H4 (cell line): ENCODE results near the gene CYP21A2. TPM values are rescaled to one million over a fixed set of nuclear protein-coding genes. Genes with fewer than 3 reads are reported as not detected.
"Not testable (repeated sequence)": the region's sequence is repeated elsewhere in the genome, so short reads cannot be mapped to it uniquely, and the experiment has no call there.

ENCODE experiments used
- DNase-seq: peaks from one replicate; pipeline ENCODE4 v3.0.0-alpha.2; 2015; ENCODE audit warnings: low spot score
- total RNA-seq: library from RNA; depleted of rRNA; stranded (reverse); fragments of >200 nt; shearing (Covaris generic); gene quantifications from 2 replicates; pipeline ENCODE4 v1.2.3, GENCODE V29; 2014; rRNA removed

The CYP21A2 gene
- total RNA-seq = 0.48 TPM in 1 of 2 replicates, not detected in the other

- not testable (repeated sequence) for DNase-seq
Observed at GRCh38 chr6:32037598-32038524, at the start of gene CYP21A2. Gene CYP21A2, plus strand, starts transcription at chr6:32038415. Its CDS starts 8 bp downstream, at chr6:32038423.

DNA sequence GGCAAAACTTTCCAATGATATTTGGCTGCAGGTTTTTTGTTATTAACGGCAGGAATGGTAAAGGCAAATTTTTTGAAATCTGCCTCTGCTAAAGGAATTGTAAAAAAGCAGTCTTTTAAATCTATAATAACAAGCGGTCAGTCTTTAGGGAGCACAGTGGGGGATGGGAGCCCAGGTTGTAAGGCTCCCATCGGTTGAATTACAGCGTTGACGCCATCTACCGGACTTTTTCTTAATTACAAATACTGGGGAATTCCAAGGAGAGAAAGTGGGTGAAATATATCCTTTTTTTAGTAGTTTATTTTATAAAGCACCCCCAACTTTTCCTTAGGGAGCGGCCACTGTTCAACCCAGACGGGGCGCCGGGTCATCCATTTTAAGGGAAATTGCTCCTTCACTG lies 48.9 kb upstream of the CYP21A2 start:
- DNase-seq = not testable (repeated sequence)

- DNase-seq = not testable (repeated sequence)
Observed at GRCh38 chr6:31994421-31994820, 43.8 kb upstream of the CYP21A2 start.

DNA sequence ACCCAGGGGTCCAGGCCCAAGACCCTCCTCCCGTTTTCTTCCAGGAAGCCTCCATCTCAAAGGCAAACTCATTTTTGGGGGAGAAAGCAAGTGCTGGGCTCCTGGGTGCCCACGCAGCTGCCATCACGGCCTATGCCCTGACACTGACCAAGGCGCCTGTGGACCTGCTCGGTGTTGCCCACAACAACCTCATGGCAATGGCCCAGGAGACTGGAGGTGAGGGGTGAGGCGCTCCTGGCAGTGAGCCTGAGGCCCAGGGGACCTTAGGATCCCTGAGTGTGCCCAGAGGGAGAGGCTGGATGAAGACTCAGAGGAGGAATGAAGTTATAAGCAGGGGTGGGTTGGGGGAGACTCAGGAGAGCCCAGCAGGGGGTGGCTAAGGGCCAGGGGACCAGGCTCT lies 41.8 kb upstream of the CYP21A2 start:
- not testable (repeated sequence) for DNase-seq

DNA sequence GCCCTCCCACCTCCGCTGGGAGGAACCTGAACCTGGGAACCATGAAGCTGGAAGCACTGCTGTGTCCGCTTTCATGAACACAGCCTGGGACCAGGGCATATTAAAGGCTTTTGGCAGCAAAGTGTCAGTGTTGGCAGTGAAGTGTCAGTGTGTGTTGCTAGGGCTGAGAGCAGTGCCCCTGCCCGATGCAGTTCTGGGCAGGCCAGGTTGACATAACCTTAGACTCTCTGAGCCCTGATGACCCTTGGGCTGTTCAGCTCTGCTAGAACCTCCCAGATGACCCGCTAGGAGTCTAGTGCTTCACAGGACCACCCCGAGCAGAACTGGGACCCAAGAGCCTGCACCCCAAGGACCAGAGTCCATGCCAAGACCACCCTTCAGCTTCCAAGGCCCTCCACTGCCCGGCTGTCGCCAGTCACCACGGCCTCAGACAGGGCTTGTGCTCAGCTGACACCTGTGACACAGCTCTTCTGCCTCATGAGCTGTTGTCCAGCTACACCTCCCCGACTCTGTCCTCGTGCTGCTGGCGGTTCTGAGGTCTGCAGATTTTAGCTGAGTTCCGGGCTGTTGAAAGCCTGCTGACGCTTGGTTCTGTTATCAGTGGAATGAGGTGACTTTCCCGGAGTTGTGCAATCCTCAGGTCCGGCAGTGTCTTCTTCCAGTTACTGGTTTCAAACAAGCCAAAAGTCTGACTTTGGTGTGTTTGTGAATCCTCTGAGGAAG lies 35.5 kb upstream of the CYP21A2 start:
- DNase-seq = not testable (repeated sequence)

- not testable (repeated sequence) for DNase-seq
Observed at GRCh38 chr6:32003301-32003700, 34.9 kb upstream of the CYP21A2 start.

DNA sequence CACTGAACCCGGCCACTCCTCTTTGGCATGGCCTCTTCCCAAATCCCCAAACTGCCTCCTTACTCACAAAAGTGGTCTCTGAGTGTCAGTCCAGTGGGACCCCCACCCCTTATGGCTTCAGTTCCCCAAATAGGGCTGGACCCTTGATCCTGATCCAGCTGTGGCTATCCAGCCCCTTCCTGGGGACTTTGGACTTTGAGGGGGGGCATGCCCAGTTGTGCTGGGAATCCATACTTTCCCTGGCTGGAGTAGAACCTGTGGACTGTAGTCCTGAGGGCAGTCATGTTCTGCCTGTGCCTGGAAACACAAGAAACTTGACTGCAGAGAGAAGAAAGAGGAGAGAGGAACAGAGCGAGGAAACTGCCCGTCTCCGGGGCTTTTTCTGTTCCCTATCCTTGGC lies 33.8 kb upstream of the CYP21A2 start:
- DNase-seq = not testable (repeated sequence)

GRCh38 chr6:32004864-32005537 lies 33.2 kb upstream of the CYP21A2 start:
- DNase-seq = not testable (repeated sequence)

DNA sequence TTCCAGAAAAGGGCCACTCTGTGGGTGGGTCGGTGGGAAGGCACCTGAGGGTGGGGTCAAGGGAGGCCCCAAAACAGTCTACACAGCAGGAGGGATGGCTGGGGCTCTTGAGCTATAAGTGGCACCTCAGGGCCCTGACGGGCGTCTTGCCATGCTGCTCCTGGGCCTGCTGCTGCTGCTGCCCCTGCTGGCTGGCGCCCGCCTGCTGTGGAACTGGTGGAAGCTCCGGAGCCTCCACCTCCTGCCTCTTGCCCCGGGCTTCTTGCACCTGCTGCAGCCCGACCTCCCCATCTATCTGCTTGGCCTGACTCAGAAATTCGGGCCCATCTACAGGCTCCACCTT lies 32.7 kb upstream of the CYP21A2 start:
- not testable (repeated sequence) for DNase-seq

DNA sequence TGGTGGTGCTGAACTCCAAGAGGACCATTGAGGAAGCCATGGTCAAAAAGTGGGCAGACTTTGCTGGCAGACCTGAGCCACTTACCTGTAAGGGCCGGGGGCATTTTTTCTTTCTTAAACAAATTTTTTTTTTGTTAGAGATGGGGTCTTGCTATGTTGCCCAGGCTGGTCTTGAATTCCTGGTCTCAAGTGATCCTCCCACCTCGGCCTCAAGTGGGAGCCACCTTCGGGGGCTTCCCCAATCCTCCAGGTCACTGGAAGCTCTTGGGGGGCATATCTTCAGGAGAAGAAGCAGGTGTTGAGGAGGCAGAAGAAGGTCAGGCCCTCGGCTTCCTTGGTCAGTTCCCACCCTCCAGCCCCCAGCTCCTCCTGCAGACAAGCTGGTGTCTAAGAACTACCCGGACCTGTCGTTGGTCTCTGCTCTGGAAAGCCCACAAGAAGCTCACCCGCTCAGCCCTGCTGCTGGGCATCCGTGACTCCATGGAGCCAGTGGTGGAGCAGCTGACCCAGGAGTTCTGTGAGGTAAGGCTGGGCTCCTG lies 32.2 kb upstream of the CYP21A2 start:
- not testable (repeated sequence) for DNase-seq

- not testable (repeated sequence) for DNase-seq
Observed at GRCh38 chr6:32007086-32007485, 31.1 kb upstream of the CYP21A2 start.

- not testable (repeated sequence) for DNase-seq
Observed at GRCh38 chr6:32008037-32008436, 30.2 kb upstream of the CYP21A2 start.

- DNase-seq = not testable (repeated sequence)
Observed at GRCh38 chr6:32008616-32009015, 29.6 kb upstream of the CYP21A2 start.

GRCh38 chr6:32009537-32009936 lies 28.7 kb upstream of the CYP21A2 start:
- not testable (repeated sequence) for DNase-seq

DNA sequence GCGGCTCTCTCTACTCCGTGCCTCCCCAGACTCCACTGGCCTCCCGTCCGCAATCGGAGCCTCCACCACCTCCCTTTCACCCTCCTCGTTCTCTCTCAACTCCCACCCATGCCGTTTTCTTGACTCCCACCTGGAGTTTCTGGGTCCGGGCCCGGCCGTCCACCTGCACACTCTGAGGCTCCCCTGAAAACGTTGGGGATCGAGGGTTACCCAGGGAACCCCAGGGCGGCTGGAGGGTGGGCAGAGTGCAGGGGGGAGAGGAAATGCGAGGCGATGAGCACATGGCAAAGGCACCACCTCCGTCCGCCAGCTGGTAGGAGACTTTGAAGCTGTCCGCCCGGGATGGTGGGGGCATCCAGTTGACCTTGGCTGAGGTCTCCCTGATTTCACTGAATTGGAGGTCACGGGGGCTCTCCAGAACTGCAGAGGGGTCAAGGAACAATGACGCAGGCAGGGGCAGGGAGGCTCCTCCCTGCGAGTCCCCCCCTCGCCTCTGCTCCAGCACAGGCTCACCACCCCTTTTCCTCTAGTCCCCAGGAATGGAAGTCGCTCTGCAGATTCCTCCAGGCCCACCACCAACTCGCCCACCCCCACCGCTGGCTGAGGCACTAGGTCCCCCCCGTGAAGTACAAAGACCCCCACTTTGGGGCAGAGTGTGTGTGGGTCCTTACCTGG lies 27.2 kb upstream of the CYP21A2 start:
- DNase-seq = not testable (repeated sequence)

DNA sequence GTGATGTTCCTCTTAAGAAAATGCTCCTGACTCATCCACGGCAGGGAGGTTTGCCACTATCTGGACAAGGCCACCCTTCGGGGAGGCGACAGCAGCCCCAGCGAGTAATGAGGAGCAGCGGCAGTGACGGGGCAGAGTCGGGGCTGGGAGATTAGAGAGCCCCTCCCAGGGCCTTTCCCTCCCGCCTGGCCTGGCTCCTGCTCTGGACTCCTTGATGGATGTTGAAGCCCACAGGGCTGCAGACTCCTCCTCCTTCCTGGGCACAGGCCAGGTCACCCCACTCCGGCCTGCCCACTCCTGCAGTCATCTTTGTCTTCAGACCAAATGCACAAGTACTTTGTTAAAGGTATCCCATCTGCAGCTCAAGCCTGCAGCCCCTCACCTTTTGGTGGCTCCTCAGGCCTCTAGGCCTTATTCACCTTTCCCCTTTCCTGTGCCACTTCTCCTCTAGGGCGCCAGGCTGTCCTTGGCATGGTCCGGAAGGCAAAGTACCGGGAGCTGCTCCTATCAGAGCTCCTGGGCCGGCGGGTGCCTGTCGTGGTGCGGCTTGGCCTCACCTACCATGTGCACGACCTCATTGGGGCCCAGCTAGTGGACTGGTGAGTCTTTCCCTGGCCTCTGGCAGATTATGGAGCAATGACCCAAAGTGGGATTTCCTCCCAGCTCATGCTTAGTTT lies 25.1 kb upstream of the CYP21A2 start:
- DNase-seq = not testable (repeated sequence)

DNA sequence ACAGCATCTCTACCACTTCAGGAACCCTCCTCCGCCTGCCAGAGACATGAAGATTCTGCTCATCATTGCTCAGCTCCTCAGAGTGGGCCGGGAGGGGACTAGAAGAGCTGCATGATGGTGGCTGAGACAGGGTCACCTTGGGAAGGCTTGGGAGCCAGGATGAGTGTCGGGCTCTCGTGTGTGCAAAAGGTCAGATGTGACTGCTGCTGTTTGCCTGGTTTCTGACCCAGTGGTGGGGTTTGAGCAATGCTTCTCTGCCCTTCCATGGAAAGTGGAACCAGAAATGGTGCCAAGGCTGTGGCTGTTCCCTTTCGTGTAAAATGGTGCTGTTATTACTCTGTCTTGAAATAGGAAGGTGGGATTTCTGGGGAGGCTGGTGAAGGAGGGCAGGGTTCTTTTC lies 24.5 kb upstream of the CYP21A2 start:
- not testable (repeated sequence) for DNase-seq

DNA sequence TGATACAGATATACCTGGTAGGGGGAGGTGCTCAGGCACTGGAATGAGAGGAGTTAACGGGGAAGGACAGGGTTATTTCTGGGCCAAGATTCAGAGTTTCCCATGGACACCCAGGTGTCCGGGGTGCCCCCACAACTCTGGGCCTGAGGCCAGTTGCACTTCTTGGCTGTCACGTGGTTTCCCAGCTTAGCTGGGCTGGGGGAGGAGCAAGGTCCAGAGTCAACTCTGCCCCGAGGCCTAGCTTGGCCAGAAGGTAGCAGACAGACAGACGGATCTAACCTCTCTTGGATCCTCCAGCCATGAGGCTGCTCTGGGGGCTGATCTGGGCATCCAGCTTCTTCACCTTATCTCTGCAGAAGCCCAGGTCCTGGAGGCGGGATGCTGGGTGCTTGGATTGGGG lies 23.7 kb upstream of the CYP21A2 start, which contains the start of gene C4B:
C4B (plus strand) TSS at position 249 of the 400 bp plus-strand sequence; CDS start at position 300, 51 bp downstream.
- DNase-seq = not testable (repeated sequence)

GRCh38 chr6:32022100-32022499 lies 16.1 kb upstream of the CYP21A2 start:
- DNase-seq = not testable (repeated sequence)

DNA sequence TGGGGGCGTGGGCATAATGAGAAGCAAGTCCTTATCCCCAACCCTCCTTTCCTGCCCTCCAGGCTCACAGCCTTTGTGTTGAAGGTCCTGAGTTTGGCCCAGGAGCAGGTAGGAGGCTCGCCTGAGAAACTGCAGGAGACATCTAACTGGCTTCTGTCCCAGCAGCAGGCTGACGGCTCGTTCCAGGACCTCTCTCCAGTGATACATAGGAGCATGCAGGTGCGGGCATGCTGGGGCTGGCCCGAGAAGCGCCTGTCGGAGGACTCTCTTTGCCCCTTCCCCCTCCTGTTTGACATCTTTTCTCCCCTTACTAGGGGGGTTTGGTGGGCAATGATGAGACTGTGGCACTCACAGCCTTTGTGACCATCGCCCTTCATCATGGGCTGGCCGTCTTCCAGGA lies 9.6 kb upstream of the CYP21A2 start:
- DNase-seq = not testable (repeated sequence)
